ENCODE measurements around the gene HOXD4.

HOXD4 gene

DNA sequence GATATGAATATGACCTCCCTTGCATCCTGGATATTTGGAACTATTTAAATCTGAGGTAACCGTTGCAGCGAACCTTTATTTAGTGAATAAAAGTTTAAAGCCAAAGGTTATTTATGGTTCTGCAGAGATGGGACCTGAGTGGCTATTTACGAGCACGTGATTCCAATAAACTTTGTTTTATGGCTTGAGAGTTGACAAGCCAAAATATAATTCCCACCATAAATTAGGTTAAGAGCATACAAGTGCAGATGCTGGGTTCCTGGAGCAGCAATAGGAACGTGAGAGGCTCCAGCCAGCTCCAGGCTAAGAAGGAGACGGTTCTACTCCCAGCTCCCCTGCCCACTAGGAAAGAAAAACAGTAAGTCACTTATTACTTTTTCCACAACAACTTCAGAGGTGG lies 5.2 kb upstream of the HOXD4 start:
- CTCF ChIA-PET: interaction anchor here (1.2 to 30.2 kb wide), 6 partner anchors 9 to 497 kb away, joined by 3 to 1421 read pairs (median 105); partner anchors contain the start of genes HOXD3 and HOXD4
- POLR2A ChIA-PET: no interaction called here
- DNase-seq (ENCODE audit: low read depth, low spot score): no peak
- TF ChIP-seq CTCF (IDR thresholded peaks at IDR 0.05; ENCODE audit: insufficient read depth, low read length, missing control alignments): no peak
- H3K4me3 ChIP-seq (ENCODE audit: low read depth, low read length): no peak overlapping the region

- no peak for DNase-seq (ENCODE audit: low read depth, low spot score)
- no peak overlapping the region for H3K4me3 ChIP-seq (ENCODE audit: low read depth, low read length)
- ChIA-PET POLR2A (no interaction called here), CTCF (interaction anchor here (2.7 to 30.2 kb wide), 4 partner anchors 9 to 496 kb away, joined by 20 to 1421 read pairs (median 252); partner anchors contain the start of genes HOXD3 and HOXD4)
- TF ChIP-seq CTCF (IDR thresholded peaks at IDR 0.05; ENCODE audit: insufficient read depth, low read length, missing control alignments): no peak
These were observed 4.7 kb upstream of the HOXD4 start for GRCh38 chr2:176146645-176147044.

- CTCF ChIA-PET: interaction anchor here (1.2 to 30.2 kb wide), 4 partner anchors 6 to 495 kb away, joined by 3 to 1421 read pairs (median 252); no protein-coding TSS in a partner anchor
- POLR2A ChIA-PET: no interaction called here
- no peak overlapping the region for H3K4me3 ChIP-seq (ENCODE audit: low read depth, low read length)
- DNase-seq (ENCODE audit: low read depth, low spot score): no peak
- TF ChIP-seq CTCF (IDR thresholded peaks at IDR 0.05; ENCODE audit: insufficient read depth, low read length, missing control alignments): no peak
These were observed 4.0 kb upstream of the HOXD4 start for GRCh38 chr2:176147210-176147799.

- ChIA-PET CTCF (interaction anchor here (1.2 to 30.2 kb wide), 3 partner anchors 7 to 495 kb away, joined by 3 to 1421 read pairs (median 190); no protein-coding TSS in a partner anchor), POLR2A (no interaction called here)
- no peak overlapping the region for H3K4me3 ChIP-seq (ENCODE audit: low read depth, low read length)
- no peak for DNase-seq (ENCODE audit: low read depth, low spot score)
- no peak for TF ChIP-seq CTCF (IDR thresholded peaks at IDR 0.05; ENCODE audit: insufficient read depth, low read length, missing control alignments)
These were observed 3.4 kb upstream of the HOXD4 start for GRCh38 chr2:176147800-176148496.

DNA sequence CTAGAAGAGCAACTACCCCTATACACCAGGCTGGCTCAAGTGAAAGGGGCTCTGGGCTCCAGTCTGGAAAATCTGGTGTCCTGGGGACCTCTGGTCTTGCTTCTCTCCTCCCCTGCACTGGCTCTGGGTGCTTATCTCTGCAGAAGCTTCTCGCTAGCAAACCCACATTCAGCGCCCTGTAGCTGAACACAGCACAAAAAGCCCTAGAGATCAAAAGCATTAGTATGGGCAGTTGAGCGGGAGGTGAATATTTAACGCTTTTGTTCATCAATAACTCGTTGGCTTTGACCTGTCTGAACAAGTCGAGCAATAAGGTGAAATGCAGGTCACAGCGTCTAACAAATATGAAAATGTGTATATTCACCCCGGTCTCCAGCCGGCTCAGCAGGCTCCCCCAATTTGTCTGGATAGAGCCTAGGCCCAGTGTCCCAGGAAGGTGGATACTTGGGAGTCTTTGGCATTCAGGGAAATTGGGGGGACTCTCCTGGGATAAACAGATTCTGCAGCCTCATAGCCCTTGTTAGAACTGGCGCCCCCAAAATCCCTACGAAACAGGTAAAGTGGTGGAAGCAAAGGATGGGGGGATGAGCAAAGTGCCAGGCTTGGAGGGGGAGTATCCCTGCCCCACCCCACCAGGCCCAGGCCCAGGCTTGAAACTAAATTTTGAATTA lies 2.5 kb upstream of the HOXD4 start:
- no peak overlapping the region for H3K4me3 ChIP-seq (ENCODE audit: low read depth, low read length)
- TF ChIP-seq CTCF (IDR thresholded peaks at IDR 0.05; ENCODE audit: insufficient read depth, low read length, missing control alignments): no peak
- DNase-seq (ENCODE audit: low read depth, low spot score): no peak
- ChIA-PET POLR2A (no interaction called here), CTCF (interaction anchor here (16.2 to 30.2 kb wide), 2 partner anchors 8 to 494 kb away, joined by 190 to 1421 read pairs; no protein-coding TSS in a partner anchor)

- TF ChIP-seq CTCF (IDR thresholded peaks at IDR 0.05; ENCODE audit: insufficient read depth, low read length, missing control alignments): no peak
- H3K4me3 ChIP-seq (ENCODE audit: low read depth, low read length): no peak overlapping the region
- ChIA-PET POLR2A (no interaction called here), CTCF (interaction anchor here (2.1 to 30.2 kb wide), 3 partner anchors 8 to 493 kb away, joined by 12 to 1421 read pairs (median 190); no protein-coding TSS in a partner anchor)
- no peak for DNase-seq (ENCODE audit: low read depth, low spot score)
These were observed 1.8 kb upstream of the HOXD4 start for GRCh38 chr2:176149481-176149938.

Measured in AG04449 (cell line).